ENCODE measurements around the gene B4GALNT4.
"Not testable (repeated sequence)": the region's sequence is repeated elsewhere in the genome, so short reads cannot be mapped to it uniquely, and the experiment has no call there.

The B4GALNT4 gene

GRCh38 chr11:349270-349954 is 19.9 kb upstream of the B4GALNT4 start:
- ATAC-seq, H3K4me3 Mint-ChIP-seq, H3K36me3 Mint-ChIP-seq, H3K27me3 Mint-ChIP-seq, H3K9me3 Mint-ChIP-seq: not testable (repeated sequence)
- H3K4me1 Mint-ChIP-seq = peaks cover 33% of the 10 kb centered on the region
- peak overlapping the region; percentile 72 for H3K27ac Mint-ChIP-seq

- not testable (repeated sequence) for H3K9me3 Mint-ChIP-seq, H3K4me3 Mint-ChIP-seq
- peaks cover 33% of the 10 kb centered on the region for H3K4me1 Mint-ChIP-seq
Observed at GRCh38 chr11:350033-350722, 19.1 kb upstream of the B4GALNT4 start.

DNA sequence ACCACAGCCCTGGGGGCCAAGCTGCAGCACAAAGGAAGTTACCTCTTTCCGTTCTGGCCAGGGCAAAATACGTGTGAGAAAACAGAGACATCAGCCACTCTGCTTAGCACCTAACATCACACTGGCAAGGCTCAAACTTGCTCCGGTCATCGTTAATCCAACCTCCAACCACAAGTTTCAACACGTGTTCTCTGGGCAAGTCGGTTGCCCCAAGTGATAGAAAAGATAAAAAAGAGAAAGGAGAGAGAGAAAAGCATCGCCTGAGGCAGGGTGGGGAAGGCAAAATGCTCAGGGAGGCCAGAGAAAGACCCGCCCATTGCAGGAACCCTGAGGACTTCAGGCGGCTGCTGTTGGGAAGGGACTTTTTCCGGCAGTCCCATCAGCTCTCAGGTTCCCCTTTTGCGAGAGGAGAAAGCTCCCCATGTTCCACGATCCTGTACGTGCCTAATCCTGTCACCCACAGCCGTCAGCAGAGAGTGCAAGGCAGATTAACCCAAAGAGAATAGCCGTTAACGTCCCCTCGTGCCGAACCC is 18.5 kb upstream of the B4GALNT4 start:
- Mint-ChIP-seq H3K27ac (peak overlapping the region; percentile 72), H3K4me3 (no peak overlapping the region), H3K9me3 (no peaks in the 10 kb centered on the region), H3K36me3 (no peaks in the 10 kb centered on the region), H3K4me1 (peaks cover 33% of the 10 kb centered on the region), H3K27me3 (no peaks in the 10 kb centered on the region)
- ATAC-seq = peak; percentile 56

More at GRCh38 chr11:350033-350722, 19.1 kb upstream of the B4GALNT4 start:
- not testable (repeated sequence) for H3K36me3 Mint-ChIP-seq, ATAC-seq, H3K27me3 Mint-ChIP-seq
- peak overlapping the region; percentile 72 for H3K27ac Mint-ChIP-seq

GRCh38 chr11:351411-351810 is 17.9 kb upstream of the B4GALNT4 start:
- no peaks in the 10 kb centered on the region for H3K9me3 Mint-ChIP-seq
- no peak overlapping the region for H3K4me3 Mint-ChIP-seq
- H3K4me1 Mint-ChIP-seq = peaks cover 33% of the 10 kb centered on the region
- H3K27ac Mint-ChIP-seq = peak overlapping the region; percentile 72
- no peaks in the 10 kb centered on the region for H3K27me3 Mint-ChIP-seq
- no peak for ATAC-seq
- no peaks in the 10 kb centered on the region for H3K36me3 Mint-ChIP-seq

DNA sequence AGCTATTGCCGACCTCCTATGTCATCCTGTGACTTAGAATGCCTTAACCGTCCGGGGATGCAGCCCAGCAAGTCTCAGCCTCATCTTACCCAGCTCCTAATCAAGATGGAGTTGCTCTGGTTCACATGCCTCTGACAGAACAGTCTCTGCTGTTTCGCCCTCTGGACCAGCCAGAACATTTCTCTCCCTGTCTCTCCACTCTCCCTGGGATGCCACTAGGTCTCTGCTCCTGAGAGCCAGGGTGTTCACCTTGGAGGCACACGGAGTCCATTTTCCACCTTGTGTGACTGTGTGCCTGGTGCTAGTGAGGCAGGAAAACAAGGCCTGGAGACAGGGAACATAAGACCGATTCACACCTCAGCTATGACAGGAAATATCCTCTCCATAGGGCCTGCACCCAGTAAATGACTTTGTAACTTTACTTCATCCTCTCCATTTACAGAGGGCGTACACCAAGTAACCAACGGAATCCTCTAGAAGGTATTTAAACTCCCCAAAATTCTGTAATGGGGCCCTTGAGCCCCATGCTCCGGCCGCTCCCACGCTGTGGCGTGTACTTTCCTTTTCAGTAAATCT is 16.8 kb upstream of the B4GALNT4 start:
- Mint-ChIP-seq H3K27me3 (no peaks in the 10 kb centered on the region), H3K4me1 (peaks cover 33% of the 10 kb centered on the region), H3K4me3 (no peak overlapping the region), H3K36me3 (no peaks in the 10 kb centered on the region), H3K9me3 (no peaks in the 10 kb centered on the region), H3K27ac (peak overlapping the region; percentile 18)
- no peak for ATAC-seq

DNA sequence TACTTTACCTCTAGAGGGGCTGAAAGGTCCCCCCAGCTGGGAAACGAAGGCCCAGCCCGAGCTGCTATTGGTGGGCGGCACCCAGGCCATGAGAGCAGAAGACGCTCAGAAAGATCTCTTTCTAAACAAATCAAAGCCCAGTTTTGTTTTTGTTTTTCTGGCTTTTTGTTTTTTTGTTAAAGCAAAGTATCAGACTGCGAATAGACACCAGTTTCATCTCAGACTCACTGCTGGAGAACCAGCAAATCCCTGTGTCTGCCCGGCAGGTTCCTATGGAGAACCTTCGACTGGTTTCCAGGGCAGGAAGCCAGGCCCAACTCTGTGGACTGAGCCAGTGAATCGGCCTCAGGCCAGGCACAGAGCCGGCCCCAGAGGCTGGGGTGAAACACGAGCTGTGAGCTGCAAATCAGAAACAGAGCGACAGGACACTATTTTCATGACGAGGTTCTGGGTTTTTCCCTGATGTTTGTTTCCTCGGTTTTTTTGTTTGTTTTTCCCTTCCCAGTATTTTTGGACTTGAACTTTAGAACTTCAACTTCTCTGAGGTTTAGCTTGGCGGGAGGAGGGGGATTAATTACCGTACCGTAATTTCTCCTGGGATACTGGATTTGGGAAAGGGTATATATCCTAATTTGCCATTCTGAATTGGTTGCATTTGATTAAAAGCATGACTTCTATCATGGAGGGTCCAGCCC is 16.0 kb upstream of the B4GALNT4 start:
- Mint-ChIP-seq H3K9me3 (no peaks in the 10 kb centered on the region), H3K27me3 (no peaks in the 10 kb centered on the region), H3K36me3 (no peaks in the 10 kb centered on the region), H3K27ac (peak overlapping the region; percentile 18), H3K4me1 (peaks cover 30% of the 10 kb centered on the region), H3K4me3 (no peak overlapping the region)
- no peak for ATAC-seq

- peaks cover 9% of the 10 kb centered on the region for H3K9me3 Mint-ChIP-seq
- H3K4me1 Mint-ChIP-seq = peaks cover 15% of the 10 kb centered on the region
- peak; percentile 59 for ATAC-seq
- H3K4me3 Mint-ChIP-seq = peak overlapping the region; percentile 46
- H3K36me3 Mint-ChIP-seq = no peaks in the 10 kb centered on the region
- peak overlapping the region; percentile 50 for H3K27ac Mint-ChIP-seq
- H3K27me3 Mint-ChIP-seq = peaks cover 8% of the 10 kb centered on the region
Observed at GRCh38 chr11:355581-356458, 13.5 kb upstream of the B4GALNT4 start.

DNA sequence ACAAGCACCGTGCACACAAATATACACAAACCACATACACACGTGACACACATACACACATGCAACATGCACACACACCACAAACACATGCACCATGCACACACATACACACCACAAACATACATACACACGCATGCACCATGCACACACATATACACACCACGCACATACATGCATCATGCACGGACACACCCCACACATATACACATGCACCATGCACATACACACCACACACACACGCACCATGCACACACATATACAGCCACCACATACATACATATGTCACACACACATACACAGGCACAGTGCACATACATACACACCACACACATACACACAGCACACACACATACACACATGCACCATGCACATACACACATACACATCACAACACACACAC is 12.7 kb upstream of the B4GALNT4 start:
- peaks cover 7% of the 10 kb centered on the region for H3K4me1 Mint-ChIP-seq
- H3K27me3 Mint-ChIP-seq = peaks cover 8% of the 10 kb centered on the region
- no peak overlapping the region for H3K27ac Mint-ChIP-seq
- no peak for ATAC-seq
- H3K36me3 Mint-ChIP-seq = no peaks in the 10 kb centered on the region
- peaks cover 14% of the 10 kb centered on the region for H3K9me3 Mint-ChIP-seq
- no peak overlapping the region for H3K4me3 Mint-ChIP-seq

- no peak overlapping the region for H3K27ac Mint-ChIP-seq
- H3K9me3 Mint-ChIP-seq = peaks cover 14% of the 10 kb centered on the region
- ATAC-seq = no peak
- H3K36me3 Mint-ChIP-seq = no peaks in the 10 kb centered on the region
- H3K27me3 Mint-ChIP-seq = peaks cover 8% of the 10 kb centered on the region
- peaks cover 7% of the 10 kb centered on the region for H3K4me1 Mint-ChIP-seq
- H3K4me3 Mint-ChIP-seq = no peak overlapping the region
Observed at GRCh38 chr11:357582-357981, 11.7 kb upstream of the B4GALNT4 start.

- Mint-ChIP-seq H3K4me3 (no peak overlapping the region), H3K36me3 (no peaks in the 10 kb centered on the region), H3K27ac (no peak overlapping the region), H3K27me3 (peaks cover 8% of the 10 kb centered on the region), H3K9me3 (peaks cover 14% of the 10 kb centered on the region), H3K4me1 (peaks cover 7% of the 10 kb centered on the region)
- no peak for ATAC-seq
Observed at GRCh38 chr11:358129-358800, 11.0 kb upstream of the B4GALNT4 start.

- Mint-ChIP-seq H3K9me3 (peaks cover 14% of the 10 kb centered on the region), H3K27ac (peak overlapping the region; percentile 18), H3K4me3 (no peak overlapping the region), H3K27me3 (peaks cover 9% of the 10 kb centered on the region), H3K4me1 (peaks cover 2% of the 10 kb centered on the region), H3K36me3 (no peaks in the 10 kb centered on the region)
- no peak for ATAC-seq
Observed at GRCh38 chr11:359181-359714, 10.1 kb upstream of the B4GALNT4 start.

- peak overlapping the region; percentile 18 for H3K27ac Mint-ChIP-seq
- H3K27me3 Mint-ChIP-seq = peaks cover 18% of the 10 kb centered on the region
- H3K9me3 Mint-ChIP-seq = peaks cover 14% of the 10 kb centered on the region
- ATAC-seq = no peak
- no peak overlapping the region for H3K4me3 Mint-ChIP-seq
- peaks cover 7% of the 10 kb centered on the region for H3K4me1 Mint-ChIP-seq
- H3K36me3 Mint-ChIP-seq = no peaks in the 10 kb centered on the region
Observed at GRCh38 chr11:360326-361280, 8.7 kb upstream of the B4GALNT4 start.
